Activated CD8-positive, alpha-beta memory T cell treated with anti-CD3 and anti-CD28 coated beads, Interleukin-2, amount 50 U/mL, for 1 hour (primary cell): ENCODE results near the gene GAS7.
"Not testable (repeated sequence)": the region's sequence is repeated elsewhere in the genome, so short reads cannot be mapped to it uniquely, and the experiment has no call there.

Source experiments
- DNase-seq: peaks from one replicate; pipeline ENCODE4 v3.0.0-alpha.2; 2020; ENCODE audit errors: extremely low read depth

The GAS7 gene

DNA sequence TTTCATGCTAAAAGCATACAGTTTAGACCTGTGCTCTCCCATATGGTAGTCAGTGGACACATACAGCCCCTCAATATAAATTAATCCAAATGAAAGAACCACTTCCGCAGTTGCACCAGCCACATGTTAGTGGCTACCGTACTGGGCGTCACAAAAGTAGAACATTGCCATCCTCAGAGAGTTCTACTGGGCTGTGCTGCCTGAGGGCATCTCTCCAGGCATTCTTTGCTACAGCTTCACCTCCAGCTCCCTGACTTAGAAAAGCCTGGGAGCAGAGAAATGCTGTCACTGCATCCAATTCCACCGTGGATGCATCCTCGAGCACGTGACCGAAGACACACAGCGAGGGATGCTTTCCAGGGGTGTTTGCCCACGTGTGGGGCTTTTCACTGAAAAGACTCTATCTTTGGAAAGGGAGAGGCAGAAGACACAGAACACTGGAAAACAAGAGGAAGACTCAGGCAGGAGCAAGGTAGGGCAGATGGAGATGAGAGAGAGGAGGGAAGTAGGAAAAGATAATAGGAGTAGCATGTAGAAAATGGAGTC is 86.4 kb downstream of the GAS7 start:
- no peak for DNase-seq

GRCh38 chr17:10109146-10109545 is 89.3 kb downstream of the GAS7 start:
- no peak for DNase-seq

DNA sequence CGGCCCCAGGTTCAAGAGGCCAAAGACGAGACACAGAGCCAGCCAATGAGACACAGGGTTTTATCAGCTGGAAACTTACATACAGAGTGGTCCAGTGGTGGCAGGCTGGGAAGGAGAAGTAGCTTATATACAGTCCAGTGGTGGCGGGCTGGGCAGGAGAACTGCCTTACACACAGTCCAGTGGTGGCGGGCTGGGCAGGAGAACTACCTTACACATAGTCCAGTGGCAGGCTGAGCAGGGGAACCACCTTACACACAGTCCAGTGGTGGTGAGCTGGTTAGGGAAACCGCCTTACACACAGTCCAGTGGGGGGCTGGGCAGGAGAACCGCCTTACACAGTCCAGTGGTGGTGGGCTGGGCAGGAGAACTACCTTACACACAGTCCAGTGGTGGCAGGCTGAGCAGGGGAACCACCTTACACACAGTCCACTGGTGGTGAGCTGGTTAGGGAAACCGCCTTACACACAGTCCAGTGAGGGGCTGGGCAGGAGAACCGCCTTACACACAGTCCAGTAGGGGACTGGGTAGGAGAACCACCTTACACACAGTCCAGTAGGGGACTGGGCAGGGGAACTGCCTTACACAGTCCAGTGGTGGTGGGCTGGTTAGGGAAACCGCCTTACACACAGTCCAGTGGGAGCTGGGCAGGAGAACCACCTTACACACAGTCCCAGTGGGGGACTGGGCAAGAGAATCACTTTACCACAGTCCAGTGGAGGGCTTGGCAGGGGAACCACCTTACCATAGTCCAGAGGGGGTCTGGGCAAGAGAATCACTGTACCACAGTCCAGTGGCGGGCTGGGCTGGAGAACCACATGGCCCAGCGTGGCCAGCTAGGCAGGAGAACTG is 90.9 kb downstream of the GAS7 start:
- no peak for DNase-seq

GRCh38 chr17:10106067-10106466 is 92.3 kb downstream of the GAS7 start:
- no peak for DNase-seq

DNA sequence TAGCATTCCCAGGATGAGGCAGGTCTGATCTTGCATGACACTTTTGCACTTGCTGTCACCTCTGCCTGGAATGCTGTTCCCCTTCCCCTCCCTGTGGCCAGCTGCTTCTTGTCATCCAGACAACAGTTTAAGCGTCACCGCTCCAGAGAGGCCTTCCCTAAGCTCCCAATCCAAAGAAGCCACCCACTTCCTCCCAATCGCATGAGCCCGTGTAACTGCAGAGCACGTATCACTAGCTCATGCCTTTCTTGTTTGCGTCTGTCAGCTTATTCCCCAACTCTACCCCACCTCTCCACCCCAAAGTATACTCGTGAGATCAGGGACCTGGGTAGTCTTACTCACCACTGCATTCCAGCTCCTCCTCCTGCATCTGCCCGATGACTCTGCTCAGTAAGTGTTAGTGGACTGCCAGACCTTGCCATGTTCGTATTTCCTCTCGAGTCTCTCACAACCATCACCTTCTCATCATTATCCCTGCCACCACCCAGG is 92.8 kb downstream of the GAS7 start:
- DNase-seq: no peak

DNA sequence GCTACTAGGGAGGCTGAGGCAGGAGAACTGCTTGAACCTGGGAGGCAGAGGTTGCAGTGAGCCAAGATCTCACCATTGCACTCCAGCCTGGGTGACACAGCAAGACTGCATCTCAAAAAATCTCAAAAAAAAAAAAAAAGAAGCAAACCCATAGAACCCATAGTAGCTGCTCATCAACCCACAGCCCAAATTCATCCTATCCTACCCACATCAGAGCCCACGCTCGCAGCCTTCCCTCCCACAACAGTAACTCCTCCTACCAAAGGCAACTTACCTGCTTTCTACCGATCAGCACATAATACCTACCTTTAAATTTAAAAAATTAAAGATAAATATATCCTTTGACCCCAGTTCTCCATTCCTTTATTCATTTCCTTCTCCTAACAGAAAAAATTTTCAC is 94.7 kb downstream of the GAS7 start:
- DNase-seq: no peak

- no peak for DNase-seq
Measured at GRCh38 chr17:10102817-10103216, 95.6 kb downstream of the GAS7 start.

DNA sequence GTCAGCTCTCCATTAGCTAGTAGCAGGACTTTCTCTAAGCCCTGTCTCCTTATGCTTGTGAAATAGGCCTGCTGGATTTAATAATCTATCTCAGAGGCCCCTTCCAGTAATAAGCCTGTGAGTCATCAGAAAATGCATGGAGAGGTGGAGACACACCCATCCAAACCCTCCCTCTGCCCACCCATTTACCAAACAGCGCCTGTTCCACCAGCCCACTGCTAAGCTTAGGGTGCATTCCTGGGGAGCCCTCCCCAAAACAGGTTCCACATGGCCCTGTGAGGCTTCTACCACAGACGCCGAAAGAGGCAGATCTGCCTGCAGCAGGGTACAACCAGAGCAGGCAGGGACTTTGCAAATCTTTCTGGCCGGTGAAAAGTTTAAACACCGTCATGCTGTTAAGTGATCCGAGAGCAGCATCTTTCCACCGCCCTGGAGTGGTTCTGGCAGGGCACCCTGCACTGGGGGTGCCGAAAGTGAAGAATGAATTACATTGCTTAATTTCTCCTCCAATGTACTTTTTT is 99.3 kb downstream of the GAS7 start:
- no peak for DNase-seq

DNA sequence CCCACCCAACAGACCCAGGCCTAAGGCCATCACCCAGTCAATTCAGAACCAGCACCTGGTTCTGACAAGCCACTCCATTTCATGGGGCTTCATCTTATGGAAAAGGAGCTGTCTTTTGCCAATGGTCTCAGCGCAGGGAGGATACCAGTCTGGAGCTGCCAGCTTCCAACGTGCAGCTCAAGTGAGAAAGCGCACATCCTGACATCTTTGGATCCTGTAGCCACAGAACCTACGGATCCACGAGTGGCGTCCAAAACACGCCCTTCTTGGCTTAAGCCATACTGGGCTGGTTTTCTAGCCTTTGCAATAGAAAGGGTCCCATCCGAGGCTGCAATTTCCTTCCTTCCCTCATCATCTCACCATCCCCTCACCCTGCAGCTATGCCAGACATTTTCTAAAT is 101.8 kb downstream of the GAS7 start:
- DNase-seq: no peak

DNA sequence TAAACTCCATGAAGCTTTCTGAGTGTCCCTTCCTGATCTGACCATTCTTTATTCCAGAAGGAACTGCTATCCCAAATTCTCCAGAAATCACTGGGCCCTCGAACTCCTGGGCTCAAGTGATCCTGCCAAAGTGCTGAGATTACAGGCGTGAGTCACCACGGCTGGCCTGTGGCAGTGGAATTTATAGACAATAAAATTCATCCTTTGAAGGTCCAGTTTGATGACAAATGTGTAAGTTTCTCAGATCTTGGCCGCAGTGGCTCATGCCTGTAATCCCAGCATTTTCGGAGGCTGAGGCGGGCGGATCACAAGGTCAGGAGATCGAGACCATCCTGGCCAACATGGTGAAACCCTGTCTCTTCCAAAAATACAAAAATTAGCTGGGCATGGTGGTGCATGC is 103.1 kb downstream of the GAS7 start:
- not testable (repeated sequence) for DNase-seq

- no peak for DNase-seq
Measured at GRCh38 chr17:10094797-10095196, 103.6 kb downstream of the GAS7 start.

- DNase-seq: no peak
Measured at GRCh38 chr17:10092595-10092994, 105.8 kb downstream of the GAS7 start.

- no peak for DNase-seq
Measured at GRCh38 chr17:10091046-10091445, 107.4 kb downstream of the GAS7 start.

DNA sequence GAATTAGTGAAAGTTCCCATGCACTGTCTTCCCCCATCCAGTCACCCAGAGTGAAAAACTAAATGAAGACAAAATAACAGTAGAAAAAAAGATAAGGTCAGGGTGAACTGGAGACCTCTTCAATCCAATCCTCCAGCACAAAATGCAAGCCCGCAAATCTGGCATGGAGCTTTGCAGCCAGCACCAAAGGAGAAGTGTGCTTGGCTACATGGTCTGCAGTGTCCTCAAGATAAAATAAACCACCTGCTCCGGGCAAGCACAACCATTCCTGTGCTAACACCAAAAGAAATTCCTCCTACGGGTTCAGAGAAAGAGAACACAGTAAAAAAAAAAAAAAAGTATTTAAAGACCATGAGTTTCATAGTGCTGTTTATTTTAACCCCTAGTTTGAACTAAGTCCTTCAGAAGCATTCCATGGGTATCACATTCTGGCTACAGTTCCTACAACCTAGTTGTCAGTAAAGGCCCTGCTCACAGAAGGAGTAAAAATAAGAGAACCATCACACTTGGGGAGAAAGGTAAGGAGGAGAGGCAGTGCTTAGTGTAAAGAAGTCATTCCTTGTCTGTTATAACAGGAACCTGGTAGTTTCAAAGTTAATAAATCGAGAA is 109.1 kb downstream of the GAS7 start:
- no peak for DNase-seq

DNA sequence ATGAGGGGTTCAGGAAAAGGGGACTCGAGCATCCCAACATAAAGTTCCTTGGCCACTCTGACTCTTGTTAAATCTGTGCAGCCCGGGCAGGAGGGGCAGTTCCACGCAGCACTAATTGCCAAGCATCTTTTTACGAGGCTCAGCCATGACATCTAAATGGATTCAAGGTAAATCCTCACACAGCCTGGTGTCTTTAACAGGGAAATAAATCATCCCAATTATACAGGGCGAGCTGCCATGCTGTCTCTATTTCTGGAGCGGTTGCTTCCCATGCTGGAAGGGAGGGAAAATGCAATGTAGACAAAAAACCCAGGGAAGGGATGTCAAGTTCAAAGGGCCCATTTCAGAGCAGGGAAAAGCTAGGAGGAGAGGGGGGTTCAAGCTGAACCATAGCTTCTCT is 110.0 kb downstream of the GAS7 start:
- DNase-seq: no peak

GRCh38 chr17:10087355-10087754 is 111.1 kb downstream of the GAS7 start:
- DNase-seq: no peak

DNA sequence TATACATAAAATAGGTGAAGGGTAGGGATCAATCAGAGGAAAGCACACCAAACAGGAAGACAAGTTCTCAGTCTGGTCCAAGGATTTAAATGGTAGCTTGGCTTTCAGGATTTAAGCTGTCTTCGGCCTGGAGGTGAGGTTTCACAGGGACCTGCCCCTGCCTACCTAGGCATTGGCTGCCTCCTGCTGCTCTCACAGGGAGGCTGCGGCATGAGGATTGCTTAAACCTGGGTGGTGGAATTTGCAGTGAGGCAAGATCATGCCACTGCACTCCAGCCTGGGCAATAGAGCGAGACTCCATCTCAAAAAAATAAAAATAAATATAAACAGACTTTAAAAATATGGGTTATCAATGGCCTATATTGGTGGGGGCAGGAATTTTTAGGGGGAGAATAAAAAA is 114.5 kb downstream of the GAS7 start:
- DNase-seq: no peak

DNA sequence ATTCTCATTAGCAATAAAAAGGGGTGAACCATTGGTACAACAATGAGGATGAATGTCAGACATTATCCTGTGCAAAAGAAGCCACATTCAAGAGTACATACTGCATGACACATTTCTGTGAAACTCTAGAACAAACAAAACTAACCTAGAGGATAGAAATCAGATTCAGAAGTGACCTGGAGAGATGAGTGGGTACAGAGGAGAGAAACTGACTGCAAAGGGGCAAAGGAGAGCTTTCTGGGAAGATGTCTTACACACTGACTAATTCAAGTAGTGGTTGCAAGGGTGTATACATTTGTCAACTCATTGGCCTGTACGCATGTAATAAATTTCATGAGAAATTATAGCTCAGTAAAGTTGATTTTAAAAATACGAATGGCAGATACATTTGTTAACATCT is 115.6 kb downstream of the GAS7 start:
- no peak for DNase-seq

DNA sequence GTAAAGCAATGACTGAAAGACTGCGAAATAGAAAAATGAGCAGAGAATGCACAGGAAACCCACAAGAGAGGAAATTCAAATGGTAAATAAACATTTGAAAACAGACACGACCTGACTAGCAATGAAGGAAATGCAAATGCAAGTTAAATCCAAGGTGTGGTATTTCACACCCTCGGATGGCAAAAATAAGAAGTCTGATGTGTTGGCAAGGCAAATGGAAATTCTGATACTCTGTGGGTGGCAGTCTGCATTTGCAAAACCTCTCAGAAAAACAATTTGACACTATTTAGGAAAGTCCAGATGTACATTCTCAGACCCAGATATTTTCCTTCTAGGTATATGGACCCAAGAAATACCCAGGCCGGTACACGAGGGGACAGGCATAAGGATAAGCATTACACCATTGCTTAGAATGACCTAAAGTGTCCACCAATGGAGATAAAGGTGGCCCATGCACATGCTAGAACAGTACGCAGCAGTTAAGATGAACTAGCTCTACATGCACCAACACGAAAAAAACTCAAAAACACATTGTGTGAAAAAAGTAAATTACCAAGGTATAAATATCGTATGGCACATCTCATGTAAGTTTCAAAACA is 116.7 kb downstream of the GAS7 start:
- DNase-seq: no peak

DNA sequence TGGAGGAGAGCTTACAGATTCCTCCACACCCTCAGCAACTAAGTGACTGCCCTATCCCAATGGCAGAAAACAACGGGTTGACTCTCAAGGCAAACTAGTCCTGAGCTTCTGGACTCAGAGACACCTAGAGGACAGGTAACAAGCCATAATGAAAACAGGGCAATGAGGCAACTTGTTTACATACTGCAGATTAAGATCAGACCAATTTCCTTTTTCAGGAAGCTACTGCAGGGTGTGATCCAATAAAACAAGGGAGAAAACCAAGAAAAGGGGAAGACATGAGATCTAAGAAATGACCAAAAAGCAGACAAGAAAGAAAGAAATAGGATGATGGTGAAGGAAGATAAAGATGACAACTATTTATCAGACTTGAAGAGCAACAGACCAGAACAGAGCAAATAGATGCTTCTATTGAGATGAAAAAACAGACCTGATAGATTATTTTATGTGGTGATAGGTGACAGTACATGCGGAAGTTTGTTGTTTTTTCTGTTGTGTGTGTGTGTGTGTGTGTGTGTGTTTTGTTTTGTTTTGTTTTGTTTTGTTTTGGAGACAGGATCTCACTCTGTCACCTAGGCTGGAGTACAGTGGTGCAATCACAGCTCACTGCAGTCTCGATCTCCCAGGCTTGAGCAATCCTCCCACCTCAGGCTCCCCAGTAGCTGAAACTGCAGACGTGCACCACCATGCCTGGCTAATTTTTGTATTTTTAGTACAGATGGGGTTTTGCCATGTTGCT is 120.7 kb downstream of the GAS7 start:
- DNase-seq: no peak

GRCh38 chr17:10075919-10076318 is 122.5 kb downstream of the GAS7 start:
- no peak for DNase-seq

- DNase-seq: no peak
Measured at GRCh38 chr17:10073941-10074340, 124.5 kb downstream of the GAS7 start.
